ENCODE data around the gene CHAT.

Gene CHAT

DNA sequence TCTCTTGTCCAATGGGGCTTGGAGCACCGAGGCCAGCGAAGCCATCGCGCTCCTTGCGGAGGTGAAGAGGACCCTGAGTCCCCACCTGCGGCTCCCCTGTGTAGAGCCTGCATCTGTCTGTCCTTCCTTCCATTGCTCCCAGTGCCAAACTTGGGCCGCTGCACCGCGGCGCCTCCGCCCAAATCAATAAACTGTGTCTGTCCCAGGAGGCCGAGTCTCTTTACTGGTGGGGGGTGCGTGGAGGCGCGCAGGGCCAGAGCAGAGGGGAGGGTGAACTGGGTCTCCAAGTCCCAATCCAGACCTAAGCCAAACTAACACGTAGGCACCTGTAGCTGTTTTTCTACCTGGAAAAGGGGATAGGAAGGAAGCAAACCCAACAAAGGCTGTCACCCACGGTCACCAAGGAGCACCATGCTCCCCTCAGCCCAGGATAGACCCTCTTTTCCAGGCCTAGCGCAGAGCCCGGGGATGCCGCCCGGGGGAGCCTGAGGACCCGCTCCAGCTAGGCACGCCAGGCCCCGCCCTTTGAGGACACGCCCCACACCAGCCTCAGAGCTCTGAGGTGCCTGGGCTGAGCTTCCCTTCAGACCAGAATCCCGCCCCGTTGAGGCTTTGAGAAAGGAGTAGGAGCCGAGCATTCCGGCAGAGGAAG is 1.2 kb upstream of the CHAT start:
- DNase-seq (ENCODE audit: low read depth): no peak

DNA sequence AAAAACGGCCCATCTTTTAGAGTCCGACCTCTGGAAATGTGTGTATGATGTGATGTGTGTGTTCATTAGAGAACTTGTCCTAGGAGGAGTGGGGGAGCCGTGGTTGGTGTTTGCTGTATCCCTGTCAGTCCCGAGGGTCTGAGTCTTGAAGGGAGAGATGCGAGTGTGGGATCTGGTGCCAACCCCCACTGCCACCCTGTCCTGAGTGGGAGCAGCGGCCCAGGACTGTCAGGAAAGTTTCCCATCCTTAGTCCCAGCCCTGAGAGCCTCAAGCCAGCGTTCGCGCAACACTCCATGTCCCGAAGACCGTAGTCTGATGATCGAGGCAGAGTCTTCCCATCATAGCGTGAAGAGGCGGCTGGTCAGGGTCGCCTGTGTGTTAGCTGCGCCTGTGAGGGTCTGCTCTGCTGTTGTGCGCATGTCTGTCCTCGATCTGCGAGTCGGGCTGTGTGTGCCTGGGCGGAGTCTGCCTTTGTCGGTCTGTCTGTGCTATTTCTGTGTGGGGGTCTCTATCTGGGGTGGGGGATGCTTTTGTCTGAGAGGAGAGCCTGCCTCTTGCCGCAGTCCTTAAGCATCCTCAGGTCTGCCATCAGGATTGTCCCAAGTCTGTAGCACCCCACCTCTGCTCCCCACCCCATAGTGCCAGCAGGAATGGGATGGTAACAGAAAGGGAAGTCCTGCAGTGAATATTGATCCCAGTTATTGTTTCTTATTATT is 514 bp upstream of the CHAT start:
- DNase-seq (ENCODE audit: low read depth): no peak

DNA sequence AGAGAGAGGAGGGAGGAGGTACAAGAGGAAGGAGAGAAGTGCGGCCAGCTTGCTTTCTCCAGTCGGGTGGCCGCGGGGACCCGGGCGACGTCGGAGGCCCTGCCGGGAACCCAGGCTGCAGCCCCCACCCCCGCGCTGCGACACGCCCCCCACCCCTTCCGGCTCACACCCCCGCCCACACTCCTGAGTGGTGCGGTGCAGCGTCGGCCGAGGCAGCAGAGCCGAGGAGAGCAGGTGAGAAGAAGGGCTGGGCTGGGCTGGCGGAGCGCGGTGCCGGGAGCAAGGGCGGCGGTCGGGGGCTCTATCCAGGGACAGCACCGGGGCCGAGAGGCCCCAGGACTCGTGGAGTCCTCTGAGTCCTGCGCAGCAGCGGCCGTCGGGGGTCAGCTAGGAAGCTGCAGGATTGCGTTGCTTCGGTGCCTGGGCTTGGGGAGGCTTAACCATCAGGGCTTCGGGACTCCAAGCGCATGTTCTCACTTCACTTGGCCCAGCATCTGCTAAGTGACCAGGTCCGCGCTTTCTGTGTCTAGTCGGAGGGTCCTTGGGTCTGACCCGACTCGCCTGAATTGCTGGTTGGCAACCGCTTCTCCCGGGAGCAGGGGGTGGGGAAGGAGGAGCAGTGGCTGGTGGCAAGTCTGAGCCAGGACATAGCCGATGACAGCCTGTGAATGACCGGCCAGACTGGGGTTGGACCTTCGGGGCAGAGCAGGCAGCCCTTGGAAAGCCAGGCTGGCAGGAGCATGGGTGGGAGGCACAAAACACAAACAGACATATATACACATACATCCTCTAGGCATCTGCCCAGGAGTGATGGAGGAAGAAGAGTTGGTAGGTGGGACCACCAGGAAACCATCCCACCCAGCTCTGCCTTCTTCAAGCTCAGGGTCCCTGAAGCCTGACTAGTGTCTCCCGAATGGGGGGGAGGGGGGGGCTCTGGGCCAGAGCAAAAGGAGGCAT is 683 bp downstream of the CHAT start:
- DNase-seq (ENCODE audit: low read depth): no peak

DNA sequence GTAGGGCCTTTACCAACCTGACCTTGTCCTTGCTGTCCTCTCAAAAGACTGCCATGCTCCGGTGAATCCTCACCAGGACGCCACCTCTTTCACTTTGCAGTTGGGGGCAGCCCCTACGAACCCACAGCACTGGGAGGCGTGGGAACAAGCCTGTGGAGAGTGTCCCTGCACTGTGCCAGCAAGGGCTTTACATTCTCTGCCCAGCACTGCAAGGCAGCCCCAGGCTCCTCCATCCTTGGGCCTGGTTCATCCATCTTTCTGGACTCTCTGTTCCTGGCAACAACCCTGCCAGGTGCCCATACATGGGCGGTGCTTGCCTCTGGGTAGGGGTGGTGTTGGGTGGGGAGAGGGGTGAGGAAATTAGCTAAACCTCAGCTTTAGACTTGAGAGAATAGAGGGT is 1.4 kb downstream of the CHAT start:
- no peak for DNase-seq (ENCODE audit: low read depth)

DNA sequence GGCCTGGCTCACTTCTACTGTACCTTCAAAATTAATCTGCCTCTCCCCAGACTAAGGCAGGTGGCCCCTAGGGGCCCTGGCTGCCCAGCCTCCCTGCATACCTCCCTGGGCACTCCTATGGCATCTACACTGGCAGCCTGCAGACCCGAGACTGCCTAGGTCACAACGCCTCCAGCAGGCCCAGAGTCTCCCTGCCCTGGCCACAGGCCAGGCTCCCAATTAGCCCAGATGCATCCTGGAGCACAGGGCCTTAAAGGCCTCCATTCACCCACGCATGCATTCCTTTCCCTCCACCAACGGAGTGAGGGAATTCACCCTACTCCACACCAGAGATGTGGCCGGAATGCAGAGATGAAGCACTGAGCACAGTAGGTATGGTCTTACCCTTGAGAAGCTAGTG is 1.9 kb downstream of the CHAT start:
- no peak for DNase-seq (ENCODE audit: low read depth)

DNA sequence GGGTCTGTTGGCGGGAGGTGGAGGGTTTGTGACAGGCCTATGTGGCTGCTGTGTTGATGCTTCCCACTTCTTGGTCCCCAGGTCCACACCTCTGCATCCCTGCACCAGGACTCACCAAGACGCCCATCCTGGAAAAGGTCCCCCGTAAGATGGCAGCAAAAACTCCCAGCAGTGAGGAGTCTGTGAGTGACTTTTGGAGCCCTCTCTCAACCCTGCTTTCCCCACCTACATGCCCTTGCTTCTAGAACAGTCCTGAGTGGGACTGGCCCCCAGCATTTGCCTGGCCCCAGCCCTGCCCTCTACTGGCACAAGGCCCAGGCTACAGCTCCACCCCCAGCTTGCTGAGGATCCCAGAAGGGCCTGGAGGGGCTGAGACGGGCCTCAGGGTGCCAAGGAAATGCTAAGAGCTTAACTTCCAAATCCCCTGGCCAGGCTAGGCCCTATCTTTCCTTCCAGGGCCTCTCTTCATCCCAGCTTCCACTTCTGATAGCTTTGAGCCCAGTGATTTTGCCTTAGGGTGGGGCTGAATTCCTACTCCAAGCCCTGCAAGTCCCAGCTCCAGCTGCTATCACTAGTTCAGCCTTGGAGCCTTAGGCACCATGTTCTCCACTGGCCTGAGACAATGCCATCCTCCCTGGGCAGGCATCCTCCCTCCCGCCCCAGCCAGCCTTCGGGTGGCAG is 2.7 kb downstream of the CHAT start:
- no peak for DNase-seq (ENCODE audit: low read depth)

DNA sequence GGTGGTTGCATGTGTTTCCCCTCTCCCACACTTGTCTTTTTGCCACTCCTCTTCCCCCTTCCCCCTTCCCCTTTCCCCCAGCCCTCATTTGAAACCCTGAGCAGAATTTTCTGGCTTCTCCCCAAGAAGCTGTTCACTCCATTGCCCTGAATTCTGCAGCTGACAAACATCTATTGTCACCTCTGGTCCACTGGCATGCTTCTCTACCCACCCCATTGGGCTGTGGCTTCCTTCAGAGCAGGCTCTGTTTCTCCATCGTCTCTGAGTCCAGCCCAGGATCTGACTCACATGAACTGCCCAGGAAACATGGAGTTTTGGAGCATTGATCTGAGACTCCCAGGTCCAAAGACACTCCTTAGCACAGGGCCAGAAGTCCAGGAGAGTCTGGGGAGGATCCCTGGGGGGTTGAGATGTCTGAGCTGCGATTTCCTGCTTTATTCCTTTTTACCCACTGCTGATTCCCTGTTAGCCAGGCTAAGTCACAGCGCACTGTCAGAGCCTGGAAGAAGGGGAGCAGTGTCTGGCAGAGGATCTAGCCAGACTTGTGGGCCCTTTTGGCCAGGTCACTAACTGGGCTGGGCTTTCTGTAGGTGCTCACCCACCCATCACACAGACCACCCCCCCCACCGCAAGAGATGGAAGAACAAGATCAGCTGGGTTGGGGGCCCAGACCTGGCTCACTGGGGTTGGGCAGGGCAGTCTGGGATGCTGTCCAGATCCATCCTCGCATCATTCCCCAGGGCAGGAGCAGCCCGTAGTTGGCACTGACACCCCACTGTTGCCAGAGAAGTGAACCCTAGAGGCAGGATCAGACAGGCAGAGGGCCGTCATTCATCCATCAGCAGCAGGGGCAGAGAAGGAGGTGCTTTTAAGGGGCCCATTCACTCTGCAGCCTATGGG is 3.5 kb downstream of the CHAT start:
- no peak for DNase-seq (ENCODE audit: low read depth)

DNA sequence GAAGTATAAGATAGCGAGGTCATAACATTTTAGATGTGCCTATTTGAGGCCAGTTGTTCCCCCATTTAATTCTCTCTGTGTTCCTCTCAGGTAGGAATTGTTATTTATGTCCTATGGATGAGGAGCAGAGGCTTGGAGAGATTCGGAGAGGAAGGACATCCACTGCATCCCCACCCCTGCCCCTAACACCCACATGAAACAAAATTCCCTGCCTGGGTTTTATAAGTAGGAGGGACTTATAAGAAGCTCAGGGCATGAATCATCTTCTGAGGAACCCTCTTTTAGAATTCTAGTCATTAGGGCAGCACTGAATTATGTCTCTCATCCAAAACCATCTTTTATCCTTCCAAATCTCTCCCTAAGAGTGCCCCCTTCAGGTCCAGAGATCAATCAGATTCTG is 5.0 kb downstream of the CHAT start:
- DNase-seq (ENCODE audit: low read depth): no peak

DNA sequence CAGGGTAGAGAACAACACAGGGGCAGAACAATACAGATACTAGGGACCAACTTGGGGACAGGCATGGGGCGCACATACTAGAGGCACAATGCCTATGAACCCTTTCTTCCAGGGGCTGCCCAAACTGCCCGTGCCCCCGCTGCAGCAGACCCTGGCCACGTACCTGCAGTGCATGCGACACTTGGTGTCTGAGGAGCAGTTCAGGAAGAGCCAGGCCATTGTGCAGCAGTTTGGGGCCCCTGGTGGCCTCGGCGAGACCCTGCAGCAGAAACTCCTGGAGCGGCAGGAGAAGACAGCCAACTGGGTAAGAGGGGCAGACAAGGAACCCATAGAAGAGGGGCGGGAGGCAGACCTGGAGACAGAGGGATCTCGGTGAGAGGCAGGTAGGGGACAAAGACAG is 5.8 kb downstream of the CHAT start:
- no peak for DNase-seq (ENCODE audit: low read depth)

DNA sequence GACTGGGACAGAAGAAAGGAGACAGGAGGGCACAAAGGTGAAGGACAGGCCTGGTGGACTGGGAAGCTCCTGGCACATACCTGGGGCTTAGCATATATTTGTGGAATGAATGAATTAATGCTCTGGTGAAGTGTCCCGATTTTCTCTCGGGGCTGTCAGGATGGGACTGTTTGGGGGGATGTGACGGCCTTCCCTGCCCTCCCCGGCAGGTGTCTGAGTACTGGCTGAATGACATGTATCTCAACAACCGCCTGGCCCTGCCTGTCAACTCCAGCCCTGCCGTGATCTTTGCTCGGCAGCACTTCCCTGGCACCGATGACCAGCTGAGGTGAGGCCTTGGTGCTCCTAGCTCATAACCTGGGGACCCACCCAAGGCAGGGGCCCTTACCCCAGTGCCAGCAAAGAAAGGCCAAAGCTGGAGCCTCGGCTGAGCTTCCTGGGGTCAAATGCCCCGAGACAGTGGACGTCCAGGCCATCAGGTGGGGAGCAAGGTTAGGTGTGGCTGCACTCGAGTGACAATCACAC is 6.5 kb downstream of the CHAT start:
- no peak for DNase-seq (ENCODE audit: low read depth)

DNA sequence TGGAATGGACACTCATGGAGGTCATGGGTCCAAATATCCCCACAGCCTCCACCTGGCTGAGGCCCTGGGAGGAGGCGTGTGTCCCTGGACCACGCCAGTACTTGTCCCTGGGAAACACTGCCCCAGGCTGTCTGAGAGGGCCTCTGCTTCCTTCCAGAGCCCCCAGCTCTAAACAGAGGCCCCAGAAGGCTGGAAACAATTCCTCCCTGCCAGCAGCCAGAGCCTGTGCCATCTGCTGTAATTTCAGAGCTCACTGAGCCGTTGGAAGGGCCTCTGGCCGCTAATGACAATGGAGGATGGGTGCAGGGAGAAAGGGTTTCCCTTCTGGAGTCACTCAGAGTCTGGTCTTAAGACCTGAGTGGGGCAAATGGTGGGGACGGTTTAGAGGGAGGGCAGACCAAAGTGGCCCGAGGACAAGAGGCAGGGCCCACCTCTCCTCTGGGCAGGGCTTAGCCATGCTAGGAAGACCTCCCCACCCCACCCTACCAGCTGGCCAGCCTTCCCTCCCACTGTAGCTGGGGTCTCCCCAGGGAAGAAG is 7.1 kb downstream of the CHAT start:
- no peak for DNase-seq (ENCODE audit: low read depth)

DNA sequence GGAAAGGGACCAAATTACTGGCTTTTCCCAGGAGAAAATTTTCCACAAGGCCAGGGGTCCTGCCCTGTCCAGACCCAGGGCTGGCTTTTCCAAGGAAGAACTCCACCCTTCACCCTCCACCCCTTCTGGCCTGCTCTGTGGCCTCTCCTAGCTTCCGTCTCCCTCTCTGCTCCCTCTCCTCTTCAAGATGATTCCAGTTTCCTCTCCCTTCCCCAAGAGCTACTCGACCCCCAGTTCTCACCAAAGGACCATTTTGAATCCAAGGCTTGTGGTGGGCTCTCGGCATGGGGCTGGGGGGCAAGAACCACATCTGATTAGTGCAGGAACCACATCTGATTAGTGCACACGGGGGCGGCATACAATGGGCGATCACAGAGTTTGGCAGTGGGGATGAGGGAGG is 7.7 kb downstream of the CHAT start:
- no peak for DNase-seq (ENCODE audit: low read depth)

DNA sequence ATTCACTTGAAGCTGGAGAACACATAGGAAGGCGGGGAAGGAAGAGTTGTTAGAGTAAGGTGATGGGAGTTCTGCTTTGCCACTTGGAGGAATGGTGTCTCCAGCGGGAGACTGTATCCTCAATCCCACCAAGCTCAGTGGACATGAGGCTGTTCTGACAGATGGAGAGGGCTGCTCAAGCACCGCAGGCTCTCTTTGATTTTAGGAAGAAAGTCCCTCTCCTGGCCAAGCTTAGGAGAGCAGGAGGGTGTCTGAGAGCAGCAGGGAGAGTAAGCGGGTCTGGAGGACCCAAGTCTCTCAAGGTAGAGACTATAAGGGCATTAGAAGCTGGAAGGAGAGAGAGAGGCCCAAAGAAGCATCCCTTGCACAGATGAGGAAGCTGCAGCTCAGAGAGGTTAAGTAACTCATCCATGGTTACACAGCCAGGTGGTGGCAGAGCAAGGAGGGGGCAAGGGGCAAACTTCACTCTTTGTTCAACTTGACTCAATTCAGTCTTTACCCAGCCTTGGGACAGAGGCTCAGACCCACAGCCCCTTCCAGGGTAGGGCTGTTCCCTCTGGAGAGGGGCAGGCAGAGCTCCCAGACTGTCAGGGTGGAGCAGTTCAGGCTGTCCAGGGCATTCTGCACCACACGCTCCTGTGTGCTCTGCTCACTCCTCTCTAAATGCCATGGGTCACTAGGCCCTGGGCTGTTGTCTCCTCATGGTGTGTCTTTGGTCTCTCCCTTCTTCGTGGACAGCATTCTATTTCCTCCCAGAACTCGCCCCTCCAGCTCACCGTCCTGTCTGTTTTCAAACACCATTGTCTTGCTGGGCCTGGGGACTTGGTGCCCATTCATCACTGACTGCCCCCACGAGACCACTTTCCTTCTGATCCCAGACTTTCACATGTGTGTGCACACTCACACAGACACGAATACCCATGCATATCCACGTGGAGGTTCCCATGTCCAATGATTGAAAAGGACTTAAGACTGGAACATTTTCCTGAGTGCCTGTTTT is 8.9 kb downstream of the CHAT start:
- DNase-seq (ENCODE audit: low read depth): no peak

DNA sequence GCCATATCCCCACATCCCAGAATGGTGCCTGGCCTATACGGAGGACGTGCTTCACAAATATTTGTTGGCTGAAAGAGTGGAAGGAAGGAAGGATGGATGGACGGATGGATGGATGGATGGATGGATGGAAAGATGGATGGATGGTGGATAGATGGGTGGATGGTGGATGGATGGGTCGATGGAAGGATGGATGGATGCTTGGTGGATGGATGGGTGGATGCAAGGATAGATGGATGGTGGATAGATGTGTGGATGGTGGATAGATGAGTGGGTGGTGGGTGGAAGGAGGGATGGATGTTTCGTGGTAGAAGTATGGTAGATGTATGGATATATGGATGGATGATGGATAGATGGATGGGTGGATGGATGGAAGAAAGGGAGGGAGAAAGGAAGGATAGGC is 10.8 kb downstream of the CHAT start:
- DNase-seq (ENCODE audit: low read depth): no peak

DNA sequence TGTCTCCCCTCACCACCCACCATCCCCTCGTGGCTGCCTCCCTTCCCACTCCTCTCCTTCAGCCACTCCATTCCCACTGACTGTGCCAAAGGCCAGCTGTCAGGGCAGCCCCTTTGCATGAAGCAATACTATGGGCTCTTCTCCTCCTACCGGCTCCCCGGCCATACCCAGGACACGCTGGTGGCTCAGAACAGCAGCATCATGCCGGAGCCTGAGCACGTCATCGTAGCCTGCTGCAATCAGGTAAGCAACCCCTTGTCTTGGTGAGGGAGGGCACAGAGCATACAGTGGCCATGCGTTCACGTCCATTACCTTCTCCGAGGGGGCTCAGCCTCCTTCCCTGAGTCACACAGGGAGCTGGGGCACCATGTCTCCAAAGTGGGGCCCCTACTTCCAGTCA is 11.6 kb downstream of the CHAT start:
- no peak for DNase-seq (ENCODE audit: low read depth)

DNA sequence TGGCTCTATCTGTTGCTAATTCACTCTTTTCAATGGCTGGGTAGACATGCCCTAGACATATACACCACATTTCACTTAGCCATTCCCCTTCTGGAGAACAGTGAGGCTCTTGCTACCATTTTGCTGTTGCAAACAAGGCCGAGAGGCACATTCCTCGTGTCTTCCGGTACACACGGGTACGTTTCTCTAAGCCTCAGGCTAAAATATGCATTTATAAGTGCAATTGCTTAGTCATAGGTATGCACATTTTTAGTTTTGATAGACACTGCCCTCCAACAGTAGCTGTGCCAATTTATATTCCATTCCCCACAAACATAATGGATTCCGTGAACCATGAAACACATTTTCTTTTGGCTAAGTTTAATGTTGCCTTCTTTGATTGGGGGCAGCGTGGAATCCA is 13.2 kb downstream of the CHAT start:
- no peak for DNase-seq (ENCODE audit: low read depth)

DNA sequence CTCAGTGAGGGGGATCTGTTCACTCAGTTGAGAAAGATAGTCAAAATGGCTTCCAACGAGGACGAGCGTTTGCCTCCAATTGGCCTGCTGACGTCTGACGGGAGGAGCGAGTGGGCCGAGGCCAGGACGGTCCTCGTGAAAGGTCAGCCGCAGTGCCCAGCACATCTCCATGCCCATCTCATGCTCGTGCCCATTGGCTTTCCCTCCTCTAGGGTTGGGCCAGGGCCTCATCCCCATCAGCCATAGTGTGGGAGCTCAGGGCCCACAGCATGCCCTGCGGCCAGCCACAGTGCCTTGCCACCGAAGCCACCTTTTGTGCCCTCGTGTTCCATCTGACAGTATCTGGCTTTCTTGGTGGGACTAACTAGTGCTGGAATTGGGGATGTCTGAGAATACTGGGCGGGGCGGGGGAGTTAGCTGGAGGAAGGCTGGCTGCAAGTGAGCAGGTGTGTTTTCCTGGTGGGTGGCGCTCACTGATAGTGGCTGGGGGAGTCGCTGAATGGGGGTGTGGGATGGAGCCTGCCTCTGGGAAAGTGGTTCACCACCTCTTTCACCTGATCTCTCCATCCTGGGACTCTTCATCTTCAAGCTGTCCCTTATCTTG is 13.9 kb downstream of the CHAT start:
- no peak for DNase-seq (ENCODE audit: low read depth)

DNA sequence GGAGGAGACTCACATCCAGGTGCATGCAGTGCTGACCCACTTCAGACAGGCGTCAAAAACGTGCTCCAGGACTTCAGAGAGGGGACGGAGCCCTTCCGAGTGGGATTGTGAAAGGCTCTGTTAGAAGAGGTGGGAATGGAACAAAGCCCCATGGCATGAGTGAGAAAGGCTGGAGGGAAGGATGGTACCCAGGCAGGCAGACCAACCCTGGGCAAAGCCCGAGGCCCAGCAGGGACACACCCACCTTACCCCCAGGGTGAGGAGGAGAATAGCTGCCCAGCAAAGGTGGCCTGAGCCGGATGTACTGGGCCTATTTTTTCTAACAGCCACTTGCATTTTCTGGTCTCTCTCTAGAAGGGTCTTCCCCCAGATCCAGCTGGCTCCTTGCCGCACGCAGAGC is 14.8 kb downstream of the CHAT start:
- no peak for DNase-seq (ENCODE audit: low read depth)

DNA sequence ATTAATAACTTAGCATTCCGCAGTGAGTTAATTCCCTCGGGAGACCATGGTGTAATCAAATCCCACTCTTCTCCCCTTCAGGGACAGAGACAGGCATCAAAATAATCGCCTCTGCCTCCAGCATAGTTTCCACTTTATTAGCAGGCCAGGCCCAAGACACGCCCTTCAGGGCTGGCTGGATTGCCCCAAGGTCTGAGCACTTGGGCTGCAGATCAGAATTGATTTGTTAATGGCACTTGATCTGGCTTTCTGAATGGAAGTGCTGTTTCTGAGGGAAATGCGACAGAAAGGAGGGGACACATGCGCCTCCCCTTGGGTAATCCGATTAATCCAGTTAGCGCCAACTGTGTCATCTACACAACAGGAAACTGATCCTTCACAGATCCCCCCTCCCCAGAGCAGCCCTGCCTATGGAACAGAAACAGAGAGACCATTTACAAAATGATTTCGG is 15.6 kb downstream of the CHAT start:
- DNase-seq (ENCODE audit: low read depth): no peak

All from activated T-helper 9 cell treated with anti-CD3 and anti-CD28 coated beads, Interleukin-2, amount 50 U/mL, for 16 hours (primary cell).